Endothelial cell of umbilical vein (primary cell): ENCODE measurements around the gene UGT2B15. TPM values are rescaled to one million over a fixed set of nuclear protein-coding genes. Genes with fewer than 3 reads are reported as not detected.

Experiments
- BruUV-seq: library from RNA; stranded (reverse); fragments of 400-500 nt; replicated peaks from 2 replicates; lab custom pipeline; 2021; lab: Mats Ljungman, UMichigan
- CTCF ChIA-PET: fragments of 300-600, 350-600 bp; sonication (Branson Sonifier 250); formaldehyde crosslinking; loops from one replicate; lab custom pipeline; 2021; ENCODE audit warnings: antibody characterized with exemption, inconsistent platforms; lab: Charles Lee
- POLR2A ChIA-PET: fragments of 300-600, 350-600 bp; sonication (Branson Sonifier 250); formaldehyde crosslinking; loops from one replicate; lab custom pipeline; 2021; ENCODE audit warnings: antibody characterized with exemption, inconsistent platforms; lab: Charles Lee
- DNase-seq: peaks from one replicate; pipeline ENCODE4 v3.0.0-alpha.2; 2011; ENCODE audit warnings: low read depth, low spot score
- FAIRE-seq: peaks from 2 replicates; lab custom pipeline; 2011; peaks lifted over from hg19 to GRCh38; lab: Jason Lieb, UNC
- H2AFZ ChIP-seq: 2 replicates; pipeline ENCODE4 v1.6.0; 2012; ENCODE audit warnings: low read depth, low read length, control low read depth, inconsistent platforms
- H3K27ac ChIP-seq: 2 replicates; pipeline ENCODE4 v1.5.1; 2011; ENCODE audit warnings: low read depth, mild to moderate bottlenecking, control low read depth, low read length, moderate library complexity; ENCODE audit not compliant: insufficient read depth
- H3K27me3 ChIP-seq, 2 experiments: 2 replicates each; pipeline versions ENCODE4 v1.6.0 to v1.6.1; 2011; ENCODE audit warnings: low read length in 2 of 2, mixed read lengths in 1 of 2; ENCODE audit not compliant: control insufficient read depth in 2 of 2, insufficient read depth in 2 of 2
- H3K36me3 ChIP-seq, 2 experiments: 2 replicates in 1 of 2; 3 replicates in 1 of 2; pipeline ENCODE4 v1.5.1; 2011; ENCODE audit warnings: low read length in 2 of 2, mild to moderate bottlenecking in 1 of 2, moderate library complexity in 1 of 2; ENCODE audit not compliant: control insufficient read depth in 2 of 2, insufficient read depth in 2 of 2; ENCODE audit errors: extremely low read depth in 1 of 2
- H3K4me1 ChIP-seq: 3 replicates; pipeline ENCODE4 v1.5.1; 2011; ENCODE audit warnings: mild to moderate bottlenecking, low read length; ENCODE audit not compliant: control insufficient read depth, insufficient read depth; ENCODE audit errors: extremely low read depth
- H3K4me2 ChIP-seq: 2 replicates; pipeline ENCODE4 v1.6.1; 2011; ENCODE audit warnings: low read length, control low read depth, mixed read lengths; ENCODE audit not compliant: insufficient read depth
- H3K4me3 ChIP-seq, 3 experiments: fragments of 200-600 bp in 1 of 3; sonication (generic), shearing (Covaris generic) in 1 of 3; replicated peaks in 1 of 3; 2 replicates each; pipeline ENCODE4 v1.5.1; 2011 to 2016; ENCODE audit warnings: control low read depth in 3 of 3, low read length in 3 of 3, mild to moderate bottlenecking in 2 of 3, inconsistent platforms in 1 of 3, low read depth in 1 of 3, moderate library complexity in 1 of 3; ENCODE audit not compliant: insufficient read depth in 1 of 3
- H3K79me2 ChIP-seq: 2 replicates; pipeline ENCODE4 v1.6.0; 2012; ENCODE audit warnings: low read length, inconsistent platforms; ENCODE audit not compliant: control insufficient read depth, insufficient read depth
- H3K9ac ChIP-seq: replicated peaks from 2 replicates; pipeline ENCODE3; 2011; ENCODE audit warnings: low read length, control low read depth; ENCODE audit not compliant: insufficient read depth; ENCODE audit errors: extremely low read depth
- H3K9me1 ChIP-seq: replicated peaks from 3 replicates; pipeline ENCODE4 v1.6.0; 2011; ENCODE audit warnings: mild to moderate bottlenecking, low read length; ENCODE audit not compliant: control insufficient read depth, insufficient read depth; ENCODE audit errors: extremely low read depth
- H3K9me3 ChIP-seq: replicated peaks from 2 replicates; pipeline ENCODE4 v1.5.1; 2012; ENCODE audit warnings: low read length, inconsistent platforms; ENCODE audit not compliant: control insufficient read depth, insufficient read depth
- H4K20me1 ChIP-seq: replicated peaks from 2 replicates; pipeline ENCODE3; 2011; ENCODE audit warnings: mild to moderate bottlenecking, low read length; ENCODE audit not compliant: control insufficient read depth, insufficient read depth; ENCODE audit errors: extremely low read depth
- EZH2 ChIP-seq: IDR thresholded peaks from 2 replicates; pipeline ENCODE4 v1.6.1; 2012; ENCODE audit warnings: borderline replicate concordance, low read depth, mild to moderate bottlenecking, moderate library complexity, low read length, inconsistent platforms; ENCODE audit not compliant: severe bottlenecking
- FOS ChIP-seq: IDR thresholded peaks from 2 replicates; pipeline ENCODE4 v1.6.1; 2011; ENCODE audit warnings: mild to moderate bottlenecking, low read length, moderate library complexity, borderline replicate concordance; ENCODE audit not compliant: insufficient read depth
- GATA2 ChIP-seq: IDR thresholded peaks from 2 replicates; pipeline ENCODE4 v1.7.0; 2011; ENCODE audit warnings: low read depth, mild to moderate bottlenecking, moderate library complexity, mixed read lengths, low read length; ENCODE audit not compliant: insufficient read length, insufficient read depth
- MYC ChIP-seq: IDR thresholded peaks from one replicate; pipeline ENCODE4 v1.6.1; 2011; ENCODE audit warnings: mild to moderate bottlenecking, low read depth, low read length
- POLR2A ChIP-seq: IDR thresholded peaks from 2 replicates; pipeline ENCODE4 v1.6.1; 2012; ENCODE audit warnings: low read depth, mild to moderate bottlenecking, control low read depth, low read length
- POLR2AphosphoS5 ChIP-seq: IDR thresholded peaks from 2 replicates; pipeline ENCODE4 v1.6.1; 2012; ENCODE audit warnings: low read depth, mild to moderate bottlenecking, control low read depth, low read length, moderate library complexity; ENCODE audit not compliant: insufficient read depth
- dilution Hi-C: fragments of 300-500 bp; cut with MboI; formaldehyde crosslinking; loops from one replicate; pipeline ENCODE4 v1.15.0; 2019; ENCODE audit warnings: low sequenced_read_pairs; ENCODE audit not compliant: extremely low pct_ligation_motif_present
- intact Hi-C: fragments of 100-400 bp; cut with micrococcal nuclease; formaldehyde crosslinking; loops from one replicate; pipeline ENCODE4 v1.10.0; 2022
- polyA plus RNA-seq, 4 experiments: library from polyadenylated mRNA; depleted of rRNA in 3 of 4; stranded (reverse) in 3 of 4; unstranded in 1 of 4; fragments of >200 nt; gene quantifications; 2 replicates each; pipeline versions ENCODE4 v1.2.1 to v1.2.3, GENCODE V29; 2011 to 2012; ENCODE audit warnings: missing spikeins in 1 of 4
- total RNA-seq: library from RNA; stranded (reverse); gene quantifications from 2 replicates; pipeline ENCODE4 v1.2.3, GENCODE V29; 2021
- TF ChIP-seq, protein P1 (sequence below), 2 donors: IDR thresholded peaks; 1 replicate in 1 of 2; 2 replicates in 1 of 2; pipeline ENCODE4 v1.5.1; 2011; ENCODE audit warnings: low read length in 2 of 2, mild to moderate bottlenecking in 2 of 2, moderate library complexity in 2 of 2, control low read depth in 1 of 2, inconsistent platforms in 1 of 2, low read depth in 1 of 2; ENCODE audit not compliant: insufficient read depth in 1 of 2; ENCODE audit errors: extremely low read depth in 1 of 2
- TF ChIP-seq, protein P2 (sequence below): IDR thresholded peaks from 2 replicates; pipeline ENCODE4 v1.6.1; 2011; ENCODE audit not compliant: insufficient read depth, insufficient read length

UGT2B15 gene
- total and polyA plus RNA-seq, 2 donors (not counting 3 experiments of a cell fraction or from before 2014, with no cell fraction given), result not detected

DNA sequence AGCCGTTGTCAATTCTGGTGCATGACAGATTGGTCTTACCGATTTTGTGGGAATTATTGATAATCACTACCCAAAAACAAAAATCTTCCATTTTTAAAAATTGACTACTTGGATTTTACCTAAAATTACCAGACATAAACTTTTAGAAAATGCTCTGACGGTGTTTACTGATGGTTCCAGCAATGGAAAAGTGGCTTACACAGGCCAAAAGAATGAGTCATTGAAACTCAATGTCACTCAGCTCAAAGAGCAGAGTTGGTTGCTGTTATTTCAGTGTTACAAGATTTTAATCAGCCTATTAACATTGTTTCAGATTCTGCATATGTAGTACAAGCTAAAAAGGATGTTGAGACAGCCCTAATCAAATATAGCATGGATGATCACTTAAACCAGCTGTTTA, 71.3 kb downstream of the UGT2B15 start:
- H2AFZ ChIP-seq, result no peak overlapping the region
- POLR2A ChIA-PET, result no interaction called here
- CTCF ChIA-PET, result no interaction called here
- H3K4me3 ChIP-seq, result no peak overlapping the region
- no peak for TF ChIP-seq POLR2A
- TF ChIP-seq GATA2, result no peak
- TF ChIP-seq, protein P1, sequence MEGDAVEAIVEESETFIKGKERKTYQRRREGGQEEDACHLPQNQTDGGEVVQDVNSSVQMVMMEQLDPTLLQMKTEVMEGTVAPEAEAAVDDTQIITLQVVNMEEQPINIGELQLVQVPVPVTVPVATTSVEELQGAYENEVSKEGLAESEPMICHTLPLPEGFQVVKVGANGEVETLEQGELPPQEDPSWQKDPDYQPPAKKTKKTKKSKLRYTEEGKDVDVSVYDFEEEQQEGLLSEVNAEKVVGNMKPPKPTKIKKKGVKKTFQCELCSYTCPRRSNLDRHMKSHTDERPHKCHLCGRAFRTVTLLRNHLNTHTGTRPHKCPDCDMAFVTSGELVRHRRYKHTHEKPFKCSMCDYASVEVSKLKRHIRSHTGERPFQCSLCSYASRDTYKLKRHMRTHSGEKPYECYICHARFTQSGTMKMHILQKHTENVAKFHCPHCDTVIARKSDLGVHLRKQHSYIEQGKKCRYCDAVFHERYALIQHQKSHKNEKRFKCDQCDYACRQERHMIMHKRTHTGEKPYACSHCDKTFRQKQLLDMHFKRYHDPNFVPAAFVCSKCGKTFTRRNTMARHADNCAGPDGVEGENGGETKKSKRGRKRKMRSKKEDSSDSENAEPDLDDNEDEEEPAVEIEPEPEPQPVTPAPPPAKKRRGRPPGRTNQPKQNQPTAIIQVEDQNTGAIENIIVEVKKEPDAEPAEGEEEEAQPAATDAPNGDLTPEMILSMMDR (IDR thresholded peaks at IDR 0.05; ENCODE audit: extremely low read depth in 1 of 2, insufficient read depth in 1 of 2, low read depth in 1 of 2, low read length in 2 of 2), result no peak
- TF ChIP-seq MYC, result no peak
- TF ChIP-seq, protein P2, sequence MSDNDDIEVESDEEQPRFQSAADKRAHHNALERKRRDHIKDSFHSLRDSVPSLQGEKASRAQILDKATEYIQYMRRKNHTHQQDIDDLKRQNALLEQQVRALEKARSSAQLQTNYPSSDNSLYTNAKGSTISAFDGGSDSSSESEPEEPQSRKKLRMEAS, result no peak
- no peak for TF ChIP-seq EZH2
- dilution Hi-C loops, result no loop called here
- no peaks in the 10 kb centered on the region for H3K27me3 ChIP-seq
- DNase-seq (no peak), FAIRE-seq (no peak)
- no peak overlapping the region for H3K9ac ChIP-seq
- BruUV-seq, result no TSS peak
- no peaks in the 10 kb centered on the region for H3K36me3 ChIP-seq
- H3K4me1 ChIP-seq, result no peaks in the 10 kb centered on the region
- H3K27ac ChIP-seq, result no peak overlapping the region
- no peaks in the 10 kb centered on the region for H3K9me3 ChIP-seq
- no peaks in the 10 kb centered on the region for H3K79me2 ChIP-seq
- no peaks in the 10 kb centered on the region for H3K9me1 ChIP-seq
- no peak overlapping the region for H3K4me2 ChIP-seq
- intact Hi-C loops, result no loop called here
- no peaks in the 10 kb centered on the region for H4K20me1 ChIP-seq

DNA sequence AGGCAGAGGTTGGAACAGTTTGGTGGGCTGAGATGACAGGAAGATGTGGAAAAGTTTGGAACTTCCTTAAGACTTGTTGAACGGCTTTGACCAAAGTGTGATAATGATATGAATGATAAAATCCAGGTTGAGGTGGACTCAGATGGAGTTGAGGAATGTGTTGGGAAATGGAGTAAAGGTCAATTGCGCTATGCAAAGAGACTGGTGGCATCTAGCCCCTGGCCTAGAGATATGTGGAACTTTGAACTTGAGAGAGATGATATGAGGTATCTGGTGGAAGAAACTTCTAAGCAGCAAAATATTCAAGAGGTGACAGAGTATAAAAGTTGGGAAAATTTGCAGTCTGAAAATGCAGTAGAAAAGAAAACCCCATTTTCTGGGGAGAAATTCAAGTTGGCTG, 73.0 kb downstream of the UGT2B15 start:
- CTCF ChIA-PET, result no interaction called here

More for the DNA sequence above, 73.0 kb downstream of the UGT2B15 start:
- H3K4me3 ChIP-seq, result no peak overlapping the region
- H3K9me1 ChIP-seq, result no peaks in the 10 kb centered on the region
- H3K27ac ChIP-seq, result no peak overlapping the region
- H3K79me2 ChIP-seq, result no peaks in the 10 kb centered on the region
- no peaks in the 10 kb centered on the region for H4K20me1 ChIP-seq
- FAIRE-seq (no peak), DNase-seq (no peak)
- no peaks in the 10 kb centered on the region for H3K27me3 ChIP-seq
- intact Hi-C loops, result no loop called here
- no peak overlapping the region for H2AFZ ChIP-seq
- no TSS peak for BruUV-seq
- no peaks in the 10 kb centered on the region for H3K4me1 ChIP-seq
- no peak overlapping the region for H3K9ac ChIP-seq
- no peaks in the 10 kb centered on the region for H3K9me3 ChIP-seq
- dilution Hi-C loops, result no loop called here
- TF ChIP-seq FOS (no peak), POLR2AphosphoS5 (no peak)
- POLR2A ChIA-PET, result no interaction called here
- H3K4me2 ChIP-seq, result no peak overlapping the region
- no peaks in the 10 kb centered on the region for H3K36me3 ChIP-seq
